Measurements from ENCODE around the gene LAMA4.

The LAMA4 gene, protein sequence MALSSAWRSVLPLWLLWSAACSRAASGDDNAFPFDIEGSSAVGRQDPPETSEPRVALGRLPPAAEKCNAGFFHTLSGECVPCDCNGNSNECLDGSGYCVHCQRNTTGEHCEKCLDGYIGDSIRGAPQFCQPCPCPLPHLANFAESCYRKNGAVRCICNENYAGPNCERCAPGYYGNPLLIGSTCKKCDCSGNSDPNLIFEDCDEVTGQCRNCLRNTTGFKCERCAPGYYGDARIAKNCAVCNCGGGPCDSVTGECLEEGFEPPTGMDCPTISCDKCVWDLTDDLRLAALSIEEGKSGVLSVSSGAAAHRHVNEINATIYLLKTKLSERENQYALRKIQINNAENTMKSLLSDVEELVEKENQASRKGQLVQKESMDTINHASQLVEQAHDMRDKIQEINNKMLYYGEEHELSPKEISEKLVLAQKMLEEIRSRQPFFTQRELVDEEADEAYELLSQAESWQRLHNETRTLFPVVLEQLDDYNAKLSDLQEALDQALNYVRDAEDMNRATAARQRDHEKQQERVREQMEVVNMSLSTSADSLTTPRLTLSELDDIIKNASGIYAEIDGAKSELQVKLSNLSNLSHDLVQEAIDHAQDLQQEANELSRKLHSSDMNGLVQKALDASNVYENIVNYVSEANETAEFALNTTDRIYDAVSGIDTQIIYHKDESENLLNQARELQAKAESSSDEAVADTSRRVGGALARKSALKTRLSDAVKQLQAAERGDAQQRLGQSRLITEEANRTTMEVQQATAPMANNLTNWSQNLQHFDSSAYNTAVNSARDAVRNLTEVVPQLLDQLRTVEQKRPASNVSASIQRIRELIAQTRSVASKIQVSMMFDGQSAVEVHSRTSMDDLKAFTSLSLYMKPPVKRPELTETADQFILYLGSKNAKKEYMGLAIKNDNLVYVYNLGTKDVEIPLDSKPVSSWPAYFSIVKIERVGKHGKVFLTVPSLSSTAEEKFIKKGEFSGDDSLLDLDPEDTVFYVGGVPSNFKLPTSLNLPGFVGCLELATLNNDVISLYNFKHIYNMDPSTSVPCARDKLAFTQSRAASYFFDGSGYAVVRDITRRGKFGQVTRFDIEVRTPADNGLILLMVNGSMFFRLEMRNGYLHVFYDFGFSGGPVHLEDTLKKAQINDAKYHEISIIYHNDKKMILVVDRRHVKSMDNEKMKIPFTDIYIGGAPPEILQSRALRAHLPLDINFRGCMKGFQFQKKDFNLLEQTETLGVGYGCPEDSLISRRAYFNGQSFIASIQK (N-terminal part only)

DNA sequence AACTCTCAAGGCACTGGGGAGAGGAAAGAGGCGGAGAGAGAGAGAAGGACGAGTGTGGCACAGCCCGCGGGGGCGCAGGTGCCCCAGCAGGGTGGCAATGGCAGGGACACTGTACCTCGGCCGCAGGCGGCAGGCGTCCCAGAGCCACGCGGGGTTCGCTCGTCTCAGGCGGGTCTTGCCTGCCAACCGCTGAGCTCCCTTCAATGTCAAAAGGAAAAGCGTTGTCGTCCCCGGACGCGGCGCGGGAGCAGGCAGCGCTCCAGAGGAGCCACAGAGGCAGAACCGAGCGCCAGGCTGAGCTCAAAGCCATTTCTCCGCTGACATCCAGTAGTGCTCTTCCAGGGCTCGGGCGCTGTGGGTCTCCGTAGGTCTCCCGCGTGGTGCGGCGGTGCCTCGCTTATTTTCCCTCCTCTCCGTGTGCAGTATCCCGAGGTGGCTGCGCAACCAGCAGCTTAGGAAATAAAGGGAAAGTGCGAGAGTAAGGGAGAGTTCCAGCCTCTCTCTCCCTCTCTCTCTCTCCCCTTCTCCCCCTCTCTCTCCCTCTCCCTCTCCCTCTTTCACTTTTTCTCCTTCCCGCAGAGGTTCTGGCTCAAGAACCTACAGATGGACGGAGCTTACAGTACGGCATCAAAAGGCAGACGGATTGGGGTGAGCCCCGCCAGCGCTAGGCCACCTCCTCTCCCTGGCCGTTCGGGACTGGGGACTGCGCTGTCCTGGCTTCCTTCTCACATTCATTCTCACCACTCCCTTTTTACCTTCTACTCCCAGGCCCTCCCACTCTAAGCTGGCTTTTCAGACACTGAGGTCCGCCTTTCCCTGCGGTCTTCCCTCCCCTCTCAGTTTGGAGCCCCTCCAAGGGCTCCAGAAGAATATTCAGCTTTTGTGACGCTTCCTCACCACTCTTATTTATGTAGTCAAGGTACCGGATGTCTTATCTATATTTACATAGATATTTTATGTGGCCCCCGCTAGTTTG, at the start of gene LAMA4:
Gene LAMA4, minus strand, starts transcription at position 727 of the 976 bp plus-strand sequence. Its CDS starts 417 bp downstream, at position 310.
- peak; percentile 5 for DNase-seq

DNA sequence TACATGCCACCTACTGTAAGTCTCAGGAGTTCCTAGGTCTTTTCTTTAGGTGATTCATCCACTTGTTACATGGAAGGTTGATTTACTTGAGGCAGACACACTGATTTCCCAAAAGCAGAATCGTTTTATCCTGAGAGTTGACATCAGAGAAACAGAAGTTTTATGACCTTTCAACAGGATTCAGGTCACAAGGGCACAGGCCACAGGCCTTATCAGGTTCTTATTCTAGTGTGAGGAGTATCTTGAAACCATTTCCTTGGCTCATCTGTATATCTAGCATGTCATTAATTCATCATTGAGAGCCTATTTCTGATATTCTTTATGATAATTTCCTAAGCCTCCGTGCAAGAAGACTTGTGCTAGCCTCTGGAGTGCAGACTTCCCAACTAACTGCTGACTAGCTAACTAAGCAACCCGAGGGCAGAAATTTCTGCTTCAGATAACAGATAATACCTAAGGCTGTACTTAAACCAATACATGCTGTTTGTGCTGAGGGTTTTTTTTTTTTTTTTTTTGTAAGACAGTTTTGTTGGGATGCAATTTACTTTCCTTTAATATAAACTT, 47.9 kb upstream of the LAMA4 start:
- no peak for DNase-seq

DNA sequence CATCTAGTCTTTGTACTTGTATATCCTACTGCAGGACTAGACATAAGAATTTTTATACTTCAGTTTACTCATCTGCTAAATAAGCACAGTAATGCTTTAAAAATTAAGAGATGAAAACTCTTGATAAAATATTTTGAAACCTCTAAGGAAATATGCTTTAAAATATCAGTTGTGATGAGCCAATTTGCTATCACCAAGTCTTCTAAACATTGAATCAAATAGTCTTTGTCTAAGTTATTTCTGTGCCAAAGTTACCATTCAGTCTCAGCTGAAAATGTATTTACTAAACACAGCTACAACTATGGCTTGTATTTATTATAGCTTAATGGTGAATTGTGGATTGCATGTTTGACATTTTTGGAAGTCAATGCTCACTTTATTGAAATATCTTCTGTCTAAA, 46.5 kb upstream of the LAMA4 start:
- DNase-seq, result no peak

DNA sequence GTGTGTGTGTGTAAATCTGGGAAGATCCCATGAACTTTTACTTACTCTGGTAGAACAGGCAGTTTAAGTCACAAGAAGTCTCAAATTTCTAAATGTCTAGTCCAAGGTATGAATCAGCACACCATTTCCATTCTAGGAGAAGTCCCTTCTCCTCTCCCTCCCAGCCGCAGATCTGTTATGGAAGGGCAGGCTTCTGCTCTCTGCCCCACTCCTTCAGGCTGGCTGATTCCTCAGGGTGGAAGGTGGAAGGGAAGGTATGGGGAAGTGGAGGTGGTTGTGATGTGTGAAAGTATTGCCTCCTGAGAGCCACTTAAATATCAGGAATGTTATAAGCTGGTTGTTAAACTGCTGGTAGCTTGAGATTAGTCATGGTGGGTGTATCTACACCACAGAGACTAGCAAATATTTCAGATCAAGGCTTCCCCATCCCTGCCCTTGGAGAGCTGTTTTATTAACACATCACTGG, 44.5 kb upstream of the LAMA4 start:
- no peak for DNase-seq

GRCh38 chr6:112298021-112298745, 43.8 kb upstream of the LAMA4 start:
- DNase-seq, result no peak

DNA sequence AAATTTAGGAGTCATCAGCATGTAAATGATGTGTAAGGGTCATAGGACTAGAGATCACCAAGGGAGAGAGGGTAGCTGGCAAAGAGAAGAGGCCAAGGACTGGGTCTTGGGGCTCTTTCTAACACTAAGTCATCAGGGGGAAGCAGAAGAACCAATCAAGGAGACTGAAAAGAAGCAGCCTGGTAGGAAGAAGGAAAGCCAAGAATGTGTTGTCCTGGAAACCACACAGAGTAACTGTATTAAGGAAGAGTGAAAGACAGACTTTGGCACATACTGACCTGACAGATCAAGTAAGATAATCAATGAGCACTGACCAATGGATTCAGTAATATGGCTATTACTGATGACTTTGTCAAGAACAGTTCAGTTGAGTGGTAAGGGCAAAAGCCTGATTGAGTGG, 42.3 kb upstream of the LAMA4 start:
- no peak for DNase-seq

GRCh38 chr6:112296122-112296521, 41.8 kb upstream of the LAMA4 start:
- peak; percentile 23 for DNase-seq

- no peak for DNase-seq
These were observed 36.9 kb upstream of the LAMA4 start for GRCh38 chr6:112291161-112291762.

DNA sequence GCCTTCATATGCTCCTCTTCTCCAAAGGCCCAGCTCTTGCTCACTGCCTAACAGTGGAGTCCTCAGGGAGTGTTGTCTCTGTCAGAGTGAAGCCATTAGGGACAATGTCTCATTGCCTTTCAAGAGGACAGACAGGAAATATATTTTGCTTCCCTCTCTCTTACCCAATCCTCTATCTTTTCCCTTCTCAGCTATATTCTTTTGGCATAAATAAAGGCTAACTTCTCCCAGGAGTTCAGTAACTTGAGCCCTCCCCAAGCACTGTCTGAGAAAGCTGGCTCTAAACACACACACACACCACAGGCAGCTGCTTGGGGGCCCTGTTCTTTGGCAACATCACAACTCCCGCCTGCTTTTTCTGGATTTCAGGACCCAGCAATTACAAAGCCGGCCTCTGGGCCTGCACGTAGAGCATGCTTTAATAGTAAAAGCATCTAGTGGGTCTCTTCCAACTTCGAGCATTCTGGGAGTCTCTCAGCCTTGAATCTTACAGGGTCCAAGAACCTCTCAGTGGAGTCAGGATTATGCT, 34.7 kb upstream of the LAMA4 start:
- no peak for DNase-seq

DNA sequence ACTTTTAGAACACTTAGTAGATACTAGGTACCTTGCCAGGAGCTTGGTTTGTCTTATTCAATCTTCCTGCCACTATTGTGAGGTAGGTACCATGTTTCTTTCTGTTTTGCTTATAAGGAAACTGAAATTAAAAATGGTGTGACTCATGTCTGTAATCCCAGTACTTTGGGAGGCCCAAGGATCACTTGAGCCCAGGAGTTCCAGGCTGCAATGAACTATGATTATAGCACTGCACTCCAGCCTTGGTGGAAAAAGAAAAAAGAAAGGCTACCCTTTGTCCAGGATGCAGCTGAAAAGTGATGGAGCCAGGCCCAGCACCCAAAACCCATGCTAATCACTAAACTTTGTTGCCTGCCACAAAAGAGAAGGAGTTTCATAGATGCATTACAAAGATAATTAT, 34.1 kb upstream of the LAMA4 start:
- DNase-seq, result peak; percentile 19

- DNase-seq, result no peak
These were observed 33.3 kb upstream of the LAMA4 start for GRCh38 chr6:112287577-112288225.

DNA sequence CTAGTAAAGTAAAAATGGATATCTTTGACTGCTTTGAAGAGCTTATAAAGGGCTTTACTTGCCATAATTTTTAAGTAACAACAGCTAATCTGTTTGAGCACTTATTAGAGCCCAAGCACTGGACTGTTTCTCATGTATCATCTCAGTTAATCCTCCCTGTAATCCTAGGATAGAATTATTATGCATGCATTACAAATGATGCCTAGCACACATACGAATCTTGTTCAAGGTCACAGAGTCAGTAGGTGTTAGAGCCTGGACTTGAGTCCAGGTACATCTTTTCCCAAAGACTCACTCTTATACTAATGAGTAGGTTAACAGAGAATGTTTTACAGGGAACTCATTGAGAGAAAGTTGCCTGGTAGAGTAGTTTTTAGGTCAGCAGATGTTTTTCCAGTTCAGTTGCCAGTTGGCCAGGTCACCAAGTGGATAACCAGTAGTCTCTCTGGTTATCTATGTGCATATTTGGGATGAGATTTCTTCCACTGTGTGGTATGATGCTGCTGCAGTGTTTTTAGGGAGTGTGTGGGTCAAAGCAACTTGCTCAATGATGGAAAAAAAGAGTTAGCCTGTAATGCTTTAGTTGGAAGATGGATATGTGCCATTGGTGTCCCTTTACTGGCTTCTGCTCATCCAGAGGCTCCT, 32.3 kb upstream of the LAMA4 start:
- no peak for DNase-seq

DNA sequence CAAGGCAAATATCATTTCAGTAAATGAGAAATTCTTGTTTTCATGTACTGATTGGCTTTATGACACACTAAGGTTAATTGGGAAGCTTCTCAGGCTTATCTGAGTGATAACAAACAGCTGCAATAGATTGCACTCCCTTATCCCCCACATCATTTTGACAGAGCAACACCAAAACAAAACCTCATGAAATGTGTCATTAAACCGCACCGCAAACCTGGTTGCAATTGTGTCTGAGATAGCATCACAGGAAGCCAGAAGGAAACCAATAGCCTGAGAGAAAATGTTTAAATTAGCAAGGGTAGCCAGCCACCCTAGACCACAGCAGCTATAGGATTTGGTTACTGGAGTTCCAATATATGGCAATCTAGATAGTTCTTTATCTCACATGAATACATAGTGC, 31.6 kb upstream of the LAMA4 start:
- DNase-seq, result peak; percentile 90

- DNase-seq, result peak; percentile 18
These were observed 30.2 kb upstream of the LAMA4 start for GRCh38 chr6:112284603-112285002.

DNA sequence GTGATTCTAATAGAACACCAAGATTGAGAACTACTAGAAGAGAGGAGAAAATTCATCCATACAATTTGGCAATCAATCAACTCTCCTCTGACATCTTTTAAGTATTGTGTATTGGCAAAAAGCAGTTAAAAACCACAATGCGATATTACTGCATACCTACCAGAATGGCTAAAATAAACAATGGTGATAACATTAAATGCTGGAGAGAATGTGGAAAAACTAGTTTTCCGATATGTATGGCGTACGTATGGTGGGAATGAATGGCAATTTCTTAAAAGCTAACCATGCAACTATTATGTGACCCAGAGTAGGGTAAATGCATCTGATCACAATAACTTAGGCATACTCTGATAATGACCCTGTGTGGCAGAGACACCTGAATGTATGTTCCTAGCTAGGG, 29.3 kb upstream of the LAMA4 start:
- no peak for DNase-seq

DNA sequence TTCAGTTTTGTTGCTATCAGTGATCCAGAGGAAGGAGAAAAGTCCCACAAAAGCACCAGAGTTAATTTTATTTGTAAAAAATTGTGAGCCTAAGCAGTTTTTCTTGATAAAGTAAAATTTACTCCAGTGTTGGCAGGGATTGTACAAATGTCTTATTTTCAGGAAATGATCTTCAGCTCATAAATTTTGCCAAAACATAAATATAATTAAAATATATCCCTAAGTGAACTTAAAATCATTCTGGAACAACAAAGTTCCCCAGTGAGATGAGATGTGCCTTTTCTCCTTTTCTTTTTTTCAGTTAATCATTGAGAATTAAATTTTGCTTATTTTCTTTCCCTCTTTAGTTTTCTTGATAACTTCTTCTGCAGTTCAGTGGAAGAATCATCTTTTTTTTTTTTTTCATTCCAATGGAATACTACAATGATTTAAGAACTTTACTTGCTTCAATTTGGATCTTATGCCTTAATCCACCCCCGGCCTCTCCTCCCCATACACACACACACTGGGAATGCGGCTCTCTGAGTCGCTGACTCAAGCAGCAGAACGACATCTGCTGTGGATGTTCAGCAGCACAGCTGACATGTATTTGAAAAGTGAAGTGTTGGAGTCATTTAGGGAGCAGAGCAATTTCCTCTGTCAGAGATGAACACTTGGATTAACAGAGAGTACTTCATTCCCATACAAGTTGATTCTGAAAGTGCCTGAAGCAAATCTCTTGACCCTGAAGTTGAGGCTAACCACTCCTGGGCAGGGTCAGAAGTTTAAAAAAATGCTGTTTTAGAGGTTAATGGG, 27.7 kb upstream of the LAMA4 start:
- DNase-seq, result no peak

GRCh38 chr6:112279031-112279935, 24.9 kb upstream of the LAMA4 start:
- no peak for DNase-seq

All from activated CD4-positive, alpha-beta T cell treated with anti-CD3 and anti-CD28 coated beads, Interleukin-2, Interleukin-6, amounts not matched to agents 100 ng/mL and 50 ng/mL, durations not matched to agents 16 hours and 8 hours (primary cell).